HG02870 (cell line): Measurements from ENCODE around the gene GMPPB.

ENCODE experiments used
- ATAC-seq: cut with Tn5 transposase; IDR thresholded peaks from one replicate; pipeline ENCODE4 v1.9.1; 2021; ENCODE audit warnings: mild to moderate bottlenecking, moderate library complexity; ENCODE audit not compliant: unreplicated experiment

The GMPPB gene

GRCh38 chr3:49673121-49673714, 50.5 kb downstream of the GMPPB start:
- no peak for ATAC-seq

GRCh38 chr3:49671291-49672288, 52.2 kb downstream of the GMPPB start:
- no peak for ATAC-seq

- no peak for ATAC-seq
Observed at GRCh38 chr3:49670940-49671290, 52.8 kb downstream of the GMPPB start.
